Hair follicle dermal papilla cell (primary cell): ENCODE data around the gene APC2. TPM values are rescaled to one million over a fixed set of nuclear protein-coding genes. Genes with fewer than 3 reads are reported as not detected.

ENCODE experiments used
- total RNA-seq: library from RNA; depleted of rRNA; stranded (reverse); fragments of >200 nt; gene quantifications from 2 replicates; pipeline ENCODE4 v1.2.3, GENCODE V29; 2012

Gene APC2
- total RNA-seq, result 0.49 and 0.81 TPM in 2 replicates

DNA sequence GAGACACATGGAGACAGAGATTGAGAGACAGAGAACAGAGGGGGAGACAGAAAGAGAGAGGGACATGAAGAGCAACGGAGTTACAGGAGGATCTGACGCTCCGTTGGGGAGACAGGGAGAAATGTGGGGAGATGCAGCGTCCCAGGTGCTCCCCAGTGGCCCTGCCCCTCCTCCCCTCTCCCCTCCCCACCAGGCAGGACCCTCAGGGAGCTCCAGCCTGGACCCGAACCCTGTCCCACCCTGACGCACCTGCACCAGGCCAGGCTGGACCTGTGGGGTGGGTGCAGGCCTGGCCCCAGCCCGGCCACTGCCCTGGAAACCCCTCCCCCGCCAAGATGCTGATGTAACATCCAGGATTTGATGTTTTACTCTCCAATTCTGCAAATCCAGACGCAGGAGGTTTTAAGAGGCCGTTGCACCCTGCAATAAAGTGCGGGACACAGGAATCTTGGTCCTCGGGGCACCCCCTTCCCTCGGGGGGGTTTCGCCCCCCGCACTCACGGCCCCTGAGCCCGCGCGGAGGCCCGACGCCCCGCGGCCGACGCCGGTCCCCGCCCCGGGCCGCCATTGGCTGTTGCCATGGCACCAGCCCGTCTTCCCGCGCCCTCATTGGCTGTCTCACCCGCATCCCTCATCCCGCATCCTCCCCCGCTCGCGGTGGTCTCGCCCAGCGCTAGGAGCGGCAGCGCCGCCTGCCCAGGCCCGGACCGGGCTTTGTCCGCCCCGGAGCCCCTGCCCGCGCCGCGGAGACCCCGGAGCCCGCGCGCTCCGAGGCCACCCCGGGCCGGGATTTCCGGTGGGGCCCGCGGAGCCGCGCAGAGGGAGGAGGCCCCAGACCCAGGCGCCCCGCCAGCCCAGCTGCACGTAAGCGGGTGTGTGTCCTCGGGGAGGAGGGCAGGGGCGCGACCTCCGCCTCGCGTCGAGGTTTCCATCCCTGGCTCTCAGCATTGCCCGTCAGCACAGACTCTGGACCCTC, at the start of gene APC2:
Gene APC2, plus strand, starts transcription at position 655 of the 976 bp plus-strand sequence. CDS start 2,881 bp downstream, outside the sequence.

GRCh38 chr19:1401138-1401888, 48.6 kb upstream of the APC2 start, which contains the start of gene GAMT:
TSS of gene GAMT (minus strand) at chr19:1401542. CDS start at chr19:1401476, 66 bp downstream.

GRCh38 chr19:1407528-1408299, 42.2 kb upstream of the APC2 start, which contains the start of gene DAZAP1:
TSS of gene DAZAP1 (plus strand) at chr19:1407586. CDS start at chr19:1407774, 188 bp downstream.

GRCh38 chr19:1438035-1438932, 11.6 kb upstream of the APC2 start, which contains the start of gene RPS15:
TSS of gene RPS15 (plus strand) at chr19:1438396. CDS start at chr19:1438426, 30 bp downstream.

DNA sequence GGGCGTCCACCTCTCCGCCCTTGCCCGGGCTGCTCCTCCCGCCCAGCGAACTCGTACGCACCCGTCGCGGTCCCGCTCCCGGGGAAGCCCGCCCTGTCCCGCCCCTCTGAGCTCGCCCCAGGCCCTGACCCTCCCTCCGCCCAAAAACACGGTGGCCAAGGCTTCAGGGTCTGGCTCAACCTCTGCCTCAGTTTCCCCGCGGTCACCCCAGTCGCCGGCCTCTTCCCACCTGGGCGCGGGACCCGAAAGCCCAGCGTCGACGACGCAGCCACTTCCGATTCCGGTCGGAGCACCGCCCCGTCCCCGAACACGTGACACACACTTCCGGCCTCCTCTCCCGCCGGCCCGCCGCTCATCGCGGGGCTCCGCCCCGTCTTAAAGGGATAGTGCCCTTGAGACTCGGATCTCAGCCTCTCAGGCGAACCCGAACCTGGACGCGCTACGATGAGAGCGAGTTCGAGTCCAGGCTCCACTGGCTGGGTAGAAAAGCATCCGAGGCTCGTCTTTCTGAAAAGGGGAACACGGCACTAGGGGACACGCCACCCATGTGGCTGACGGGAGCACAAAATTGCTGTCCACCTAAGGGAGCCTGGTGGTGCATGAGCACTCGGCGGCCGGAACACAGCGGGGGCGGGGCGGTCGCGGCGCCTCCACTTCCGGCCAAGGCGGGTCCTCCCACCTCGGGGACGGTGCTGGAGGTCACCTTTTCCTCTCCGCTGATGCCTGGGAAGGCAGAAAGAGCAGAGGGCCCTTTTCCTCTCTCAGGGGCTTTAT, 29.2 kb downstream of the APC2 start, which contains the start of gene C19orf25:
Gene C19orf25, minus strand, starts transcription at position 282 of the 774 bp plus-strand sequence. CDS start 312 bp downstream, outside the sequence.

GRCh38 chr19:1490311-1491113, 40.6 kb downstream of the APC2 start, which contains the start of gene PCSK4:
TSS of gene PCSK4 (minus strand) at chr19:1490350. CDS start at chr19:1490346, 4 bp downstream.

GRCh38 chr19:1491114-1491848, 41.4 kb downstream of the APC2 start, which contains the start of gene REEP6:
TSS of gene REEP6 (plus strand) at chr19:1491181. CDS start at chr19:1491270, 89 bp downstream.

DNA sequence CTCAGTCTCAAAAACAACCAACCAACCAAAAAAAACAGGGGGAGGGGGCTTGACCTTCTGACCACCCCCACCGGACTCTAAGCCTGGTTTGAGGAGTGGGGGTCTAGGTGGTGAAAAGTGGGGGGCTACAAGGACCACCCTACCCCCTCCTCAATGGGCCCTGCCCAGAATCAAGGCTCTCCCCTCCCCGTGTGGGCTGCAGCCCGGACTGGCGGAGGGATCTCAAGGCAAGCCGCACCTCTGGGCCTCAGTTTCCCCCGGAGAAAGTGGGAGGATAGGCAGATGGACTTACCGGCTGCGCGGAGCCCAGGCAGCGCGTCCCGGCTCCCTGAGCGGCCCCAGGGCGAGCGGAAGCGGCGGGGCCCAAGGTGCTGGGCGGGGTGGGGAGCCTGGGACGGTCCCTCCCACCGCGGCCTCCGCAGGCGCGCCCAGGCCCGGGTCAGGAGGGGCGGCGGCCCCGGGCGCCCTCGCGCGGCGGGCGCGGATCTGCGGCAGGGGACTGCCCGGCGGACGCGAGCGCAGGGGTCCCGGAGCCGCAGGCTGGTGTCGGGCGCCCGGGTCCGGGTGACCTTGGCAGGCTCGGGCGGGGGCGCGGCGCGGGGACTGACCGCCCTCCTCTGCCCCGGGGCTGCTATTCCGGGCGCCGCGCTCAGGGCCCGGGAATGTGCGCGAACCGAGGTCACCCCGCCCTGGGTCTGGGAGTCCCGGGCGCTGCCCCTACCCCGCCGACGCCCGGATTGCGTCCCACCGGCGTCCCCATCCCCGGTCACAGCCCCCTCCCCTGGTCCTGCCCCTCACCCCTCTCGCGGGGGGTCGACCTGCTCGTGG, 63.0 kb downstream of the APC2 start, which contains the start of gene ADAMTSL5:
Gene ADAMTSL5, minus strand, starts transcription at position 349 of the 828 bp plus-strand sequence. CDS start 2,076 bp downstream, outside the sequence.

Other genes with a start within 250 kb of the APC2 start
- gene STK11, start 244.3 kb upstream of the APC2 start, total RNA-seq, result 90.2 and 94.1 TPM in 2 replicates
- 3.2 and 4.2 TPM in 2 replicates for gene CBARP, start 212.1 kb upstream of the APC2 start, total RNA-seq
- 10.5 and 14.0 TPM in 2 replicates for gene ATP5F1D, start 208.4 kb upstream of the APC2 start, total RNA-seq
- gene MIDN, start 201.5 kb upstream of the APC2 start, total RNA-seq, result 32.1 and 35.4 TPM in 2 replicates
- gene CIRBP, start 180.8 kb upstream of the APC2 start, total RNA-seq, result 234 and 348 TPM in 2 replicates
- 13.1 and 15.2 TPM in 2 replicates for gene FAM174C, start 174.6 kb upstream of the APC2 start, total RNA-seq
- gene EFNA2, start 164.2 kb upstream of the APC2 start, total RNA-seq, result not detected in 2 replicates
- gene NDUFS7, start 66.2 kb upstream of the APC2 start, total RNA-seq, result 36.2 and 47.1 TPM in 2 replicates
- gene GAMT, start 48.6 kb upstream of the APC2 start, total RNA-seq, result 24.2 and 28.8 TPM in 2 replicates
- gene DAZAP1, start 42.5 kb upstream of the APC2 start, total RNA-seq, result 50.6 TPM in 2 replicates
- 301 and 458 TPM in 2 replicates for gene RPS15, start 11.7 kb upstream of the APC2 start, total RNA-seq
- gene C19orf25, start 29.1 kb downstream of the APC2 start, total RNA-seq, result 27.8 and 37.2 TPM in 2 replicates
- 2.3 and 2.8 TPM in 2 replicates for gene PCSK4, start 40.2 kb downstream of the APC2 start, total RNA-seq
- gene REEP6, start 41.1 kb downstream of the APC2 start, total RNA-seq, result 1.3 and 1.8 TPM in 2 replicates
- gene ADAMTSL5, start 62.9 kb downstream of the APC2 start, total RNA-seq, result 10.4 and 11.3 TPM in 2 replicates
- gene PLK5, start 74.0 kb downstream of the APC2 start, total RNA-seq, result under 0.01 and 0.12 TPM in 2 replicates
- gene MEX3D, start 118.2 kb downstream of the APC2 start, total RNA-seq, result 44.9 and 56.5 TPM in 2 replicates
- 75.4 and 81.9 TPM in 2 replicates for gene MBD3, start 142.7 kb downstream of the APC2 start, total RNA-seq
- gene UQCR11, start 155.3 kb downstream of the APC2 start, total RNA-seq, result 29.8 and 34.6 TPM in 2 replicates
- 69.8 and 102 TPM in 2 replicates for gene TCF3, start 202.5 kb downstream of the APC2 start, total RNA-seq